Measurements from ENCODE around the gene PKIB.

- TF ChIP-seq, protein P1, sequence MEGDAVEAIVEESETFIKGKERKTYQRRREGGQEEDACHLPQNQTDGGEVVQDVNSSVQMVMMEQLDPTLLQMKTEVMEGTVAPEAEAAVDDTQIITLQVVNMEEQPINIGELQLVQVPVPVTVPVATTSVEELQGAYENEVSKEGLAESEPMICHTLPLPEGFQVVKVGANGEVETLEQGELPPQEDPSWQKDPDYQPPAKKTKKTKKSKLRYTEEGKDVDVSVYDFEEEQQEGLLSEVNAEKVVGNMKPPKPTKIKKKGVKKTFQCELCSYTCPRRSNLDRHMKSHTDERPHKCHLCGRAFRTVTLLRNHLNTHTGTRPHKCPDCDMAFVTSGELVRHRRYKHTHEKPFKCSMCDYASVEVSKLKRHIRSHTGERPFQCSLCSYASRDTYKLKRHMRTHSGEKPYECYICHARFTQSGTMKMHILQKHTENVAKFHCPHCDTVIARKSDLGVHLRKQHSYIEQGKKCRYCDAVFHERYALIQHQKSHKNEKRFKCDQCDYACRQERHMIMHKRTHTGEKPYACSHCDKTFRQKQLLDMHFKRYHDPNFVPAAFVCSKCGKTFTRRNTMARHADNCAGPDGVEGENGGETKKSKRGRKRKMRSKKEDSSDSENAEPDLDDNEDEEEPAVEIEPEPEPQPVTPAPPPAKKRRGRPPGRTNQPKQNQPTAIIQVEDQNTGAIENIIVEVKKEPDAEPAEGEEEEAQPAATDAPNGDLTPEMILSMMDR (IDR thresholded peaks at IDR 0.05): no peak
- TF ChIP-seq POLR2A (IDR thresholded peaks at IDR 0.05) (no peak), POLR2AphosphoS5 (IDR thresholded peaks at IDR 0.05) (no peak)
These were observed 31.2 kb upstream of the PKIB start for GRCh38 chr6:122578961-122579360.
